HFFc6 (cell line): Measurements from ENCODE around the gene ZNF169. TPM values are rescaled to one million over a fixed set of nuclear protein-coding genes. Genes with fewer than 3 reads are reported as not detected.
"Not testable (repeated sequence)": the region's sequence is repeated elsewhere in the genome, so short reads cannot be mapped to it uniquely, and the experiment has no call there.

Experiments used
- DNase-seq: peaks from one replicate; pipeline ENCODE4 v3.0.0-alpha.2; 2018
- H3K27ac Mint-ChIP-seq: 2 replicates; pipeline ENCODE4 v1.8.0; 2020; ENCODE audit warnings: mild to moderate bottlenecking, mixed read lengths
- H3K27me3 Mint-ChIP-seq: 2 replicates; pipeline ENCODE4 v1.8.0; 2021; ENCODE audit warnings: mild to moderate bottlenecking, moderate library complexity, mixed read lengths; ENCODE audit not compliant: insufficient read depth
- H3K36me3 Mint-ChIP-seq: 2 replicates; pipeline ENCODE4 v1.8.0; 2021; ENCODE audit warnings: low read depth, mixed read lengths
- H3K4me1 Mint-ChIP-seq: 2 replicates; pipeline ENCODE4 v1.8.0; 2020; ENCODE audit warnings: low read depth, mixed read lengths
- H3K4me3 Mint-ChIP-seq: 2 replicates; pipeline ENCODE4 v1.8.0; 2020; ENCODE audit warnings: mild to moderate bottlenecking, moderate library complexity, mixed read lengths
- H3K9me3 Mint-ChIP-seq: 2 replicates; pipeline ENCODE4 v1.8.0; 2020; ENCODE audit warnings: mild to moderate bottlenecking, mixed read lengths
- total RNA-seq, 6 experiments: library from RNA; stranded (reverse); fragmentation: NEBNext Ultra II Directional; extraction: Animal tissue kit (Norgen Biotek cat#: 25700); gene quantifications; 2 replicates in 1 of 6; 3 replicates in 5 of 6; pipeline ENCODE4 v1.2.3, GENCODE V29; 2021

ZNF169 gene
- total RNA-seq, 6 experiments from 2014 or later: 1.1 to 2.0 (median 1.8) TPM

DNA sequence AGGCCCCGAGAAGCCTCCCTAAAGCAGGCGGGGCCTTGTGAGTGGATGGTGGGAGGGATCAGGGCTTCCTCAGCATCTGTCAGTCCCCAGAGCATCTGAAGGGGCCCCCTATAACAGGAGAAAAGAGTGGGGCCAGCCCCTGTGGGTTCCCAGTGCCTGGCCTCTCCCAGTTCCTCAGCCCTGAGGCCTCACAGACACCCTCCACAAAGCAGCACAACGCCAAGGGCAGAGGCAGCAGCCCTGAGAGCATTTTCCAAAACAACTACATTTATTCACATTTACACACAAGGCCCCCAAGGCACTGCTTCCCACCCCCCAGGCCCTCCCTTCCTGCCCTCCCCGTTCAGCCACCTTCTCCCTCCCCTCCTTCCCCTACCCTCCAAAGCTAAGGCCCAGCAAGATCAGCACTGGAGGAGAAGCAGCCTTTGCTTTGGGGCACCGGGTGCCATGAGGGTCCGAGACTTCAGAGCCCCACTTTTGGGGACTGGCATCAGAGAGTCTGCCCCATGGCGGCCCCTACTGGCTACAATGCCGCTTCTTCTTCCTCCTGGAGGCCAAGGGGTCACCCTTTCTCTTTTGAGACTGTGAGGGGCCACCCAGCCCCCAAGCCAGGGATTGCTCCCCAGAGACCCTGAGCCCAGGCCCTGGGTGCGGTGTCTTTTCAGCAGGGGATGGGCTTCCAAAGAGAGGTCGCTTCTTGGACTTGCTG, 59.0 kb downstream of the ZNF169 start:
- not testable (repeated sequence) for H3K9me3 Mint-ChIP-seq, DNase-seq, H3K27me3 Mint-ChIP-seq, H3K4me3 Mint-ChIP-seq, H3K36me3 Mint-ChIP-seq, H3K4me1 Mint-ChIP-seq, H3K27ac Mint-ChIP-seq

DNA sequence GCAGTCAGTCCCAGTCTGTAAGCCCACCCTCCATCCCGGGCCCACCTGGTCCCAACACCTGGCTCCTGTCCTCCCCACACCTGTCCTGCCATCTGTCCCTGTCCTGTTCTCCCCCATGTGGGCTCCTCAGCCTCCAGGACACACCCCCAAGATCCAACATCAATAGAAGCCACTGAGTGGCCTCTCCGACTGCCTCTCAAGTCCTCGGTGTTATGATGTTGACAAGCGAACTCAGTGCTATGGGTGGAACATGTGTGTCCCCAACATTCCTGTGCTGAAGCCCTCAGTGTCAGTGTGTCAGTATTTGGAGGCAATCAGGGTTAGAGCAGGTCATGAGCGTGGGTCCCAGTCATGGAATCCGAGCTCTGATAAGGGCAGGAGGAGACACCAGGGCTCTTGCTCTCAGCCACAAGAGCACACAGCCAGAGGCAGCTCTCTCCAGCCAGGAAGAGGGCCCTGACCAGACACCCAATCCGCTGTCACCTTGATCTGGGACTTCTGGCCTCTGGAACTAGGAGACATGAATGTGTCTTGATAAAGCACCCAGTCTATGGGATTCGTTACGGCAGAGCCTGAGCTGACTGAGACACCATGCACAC, 63.3 kb downstream of the ZNF169 start:
- not testable (repeated sequence) for H3K4me3 Mint-ChIP-seq, H3K4me1 Mint-ChIP-seq, H3K27ac Mint-ChIP-seq, H3K9me3 Mint-ChIP-seq, H3K36me3 Mint-ChIP-seq, H3K27me3 Mint-ChIP-seq, DNase-seq

DNA sequence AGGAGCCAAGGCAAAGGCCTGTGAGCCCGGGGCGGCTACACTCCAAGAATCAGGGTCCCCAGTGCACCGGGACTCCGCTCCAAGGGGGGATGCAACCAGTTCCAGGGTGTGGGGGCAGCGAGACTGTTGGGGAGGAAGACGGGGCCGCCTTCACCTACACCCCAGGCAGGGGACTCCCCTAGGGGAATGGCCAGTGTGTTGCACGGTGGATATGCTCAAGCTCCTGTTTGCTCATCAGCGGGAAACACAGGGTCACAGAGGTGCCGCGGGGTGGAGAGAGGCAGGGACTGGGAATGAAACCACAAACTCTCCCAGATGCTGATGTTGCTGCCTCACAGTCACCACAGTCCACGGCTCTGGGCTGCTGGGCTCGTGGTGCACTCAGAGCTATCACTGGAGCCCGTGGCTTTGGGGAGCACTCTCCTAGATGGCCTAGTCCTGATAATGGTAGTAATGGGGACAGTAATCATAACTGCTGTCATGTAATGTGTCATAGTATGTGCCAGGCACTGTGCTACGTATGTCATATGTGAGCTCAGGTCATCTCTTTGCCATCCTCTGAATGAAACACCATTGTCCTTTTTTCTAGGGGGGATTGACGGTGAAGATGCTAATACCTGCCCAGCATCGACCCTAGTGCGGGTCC, 64.2 kb downstream of the ZNF169 start:
- H3K9me3 Mint-ChIP-seq, H3K4me1 Mint-ChIP-seq, DNase-seq, H3K4me3 Mint-ChIP-seq, H3K27ac Mint-ChIP-seq, H3K36me3 Mint-ChIP-seq, H3K27me3 Mint-ChIP-seq: not testable (repeated sequence)

DNA sequence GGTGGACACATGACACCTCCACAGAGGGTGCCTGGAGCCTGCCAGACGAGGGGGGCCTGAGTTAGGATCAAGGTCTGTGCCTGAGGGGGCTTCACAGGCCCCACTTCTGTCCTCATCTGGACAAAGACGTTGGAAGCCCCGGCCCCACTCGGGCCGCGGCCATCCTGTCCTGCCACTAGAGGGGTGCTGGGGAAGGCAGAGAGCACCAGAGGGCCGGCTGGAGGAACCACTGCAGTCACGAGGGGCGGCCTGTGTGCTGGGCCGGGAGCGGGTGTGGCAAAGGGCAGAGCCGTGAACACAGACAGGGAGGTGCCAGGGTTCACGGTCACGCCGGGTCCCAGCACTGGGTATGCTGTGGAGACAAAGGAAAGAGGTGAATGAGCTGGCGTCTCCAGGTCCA, 66.5 kb downstream of the ZNF169 start:
- H3K36me3 Mint-ChIP-seq, DNase-seq, H3K27ac Mint-ChIP-seq, H3K27me3 Mint-ChIP-seq, H3K9me3 Mint-ChIP-seq, H3K4me3 Mint-ChIP-seq, H3K4me1 Mint-ChIP-seq: not testable (repeated sequence)

DNA sequence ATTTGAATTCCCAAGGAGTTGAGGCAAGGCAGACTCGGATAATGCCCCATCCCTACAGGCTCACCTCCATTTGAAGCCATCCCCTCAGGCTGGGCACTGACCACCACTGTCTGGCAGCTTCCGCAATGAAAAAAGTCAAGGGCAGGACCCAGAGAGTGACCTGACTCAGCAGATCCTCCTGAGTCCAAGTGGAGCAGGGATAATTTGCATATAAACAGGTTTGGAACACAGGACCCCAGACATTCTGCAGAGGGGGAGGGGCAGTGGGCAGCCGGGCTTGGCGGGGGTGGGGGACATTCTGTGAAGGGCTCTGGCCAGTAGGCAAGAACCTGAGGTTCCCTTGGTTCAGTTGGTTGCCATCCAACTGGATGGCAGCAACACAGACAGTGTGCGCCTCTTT, 69.4 kb downstream of the ZNF169 start, which contains the start of gene NUTM2F:
NUTM2F (minus strand) TSS at position 101 of the 400 bp plus-strand sequence; CDS start at position 80, 21 bp downstream.
- not testable (repeated sequence) for H3K4me1 Mint-ChIP-seq, H3K27me3 Mint-ChIP-seq, H3K4me3 Mint-ChIP-seq, DNase-seq, H3K36me3 Mint-ChIP-seq, H3K27ac Mint-ChIP-seq, H3K9me3 Mint-ChIP-seq

DNA sequence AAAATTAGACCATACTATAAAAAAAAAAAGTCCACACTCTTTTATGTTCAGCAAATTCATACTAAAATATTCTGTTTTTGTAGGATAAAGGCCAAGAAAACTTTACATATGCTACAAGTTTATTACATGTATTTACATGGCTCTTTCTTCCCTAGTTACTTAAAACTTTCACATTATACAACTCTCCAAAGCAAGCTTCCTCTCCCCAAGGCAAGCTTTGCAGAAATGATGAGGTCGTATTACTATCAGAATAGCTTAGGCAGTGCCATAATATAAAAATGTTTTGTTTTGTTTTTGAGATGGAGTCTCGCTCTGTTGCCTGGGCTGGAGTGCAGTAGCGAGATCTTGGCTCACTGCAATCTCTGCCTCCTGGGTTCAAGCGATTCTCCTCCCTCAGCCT, 77.3 kb downstream of the ZNF169 start:
- H3K9me3 Mint-ChIP-seq, H3K27ac Mint-ChIP-seq, DNase-seq, H3K4me1 Mint-ChIP-seq, H3K36me3 Mint-ChIP-seq, H3K27me3 Mint-ChIP-seq, H3K4me3 Mint-ChIP-seq: not testable (repeated sequence)

DNA sequence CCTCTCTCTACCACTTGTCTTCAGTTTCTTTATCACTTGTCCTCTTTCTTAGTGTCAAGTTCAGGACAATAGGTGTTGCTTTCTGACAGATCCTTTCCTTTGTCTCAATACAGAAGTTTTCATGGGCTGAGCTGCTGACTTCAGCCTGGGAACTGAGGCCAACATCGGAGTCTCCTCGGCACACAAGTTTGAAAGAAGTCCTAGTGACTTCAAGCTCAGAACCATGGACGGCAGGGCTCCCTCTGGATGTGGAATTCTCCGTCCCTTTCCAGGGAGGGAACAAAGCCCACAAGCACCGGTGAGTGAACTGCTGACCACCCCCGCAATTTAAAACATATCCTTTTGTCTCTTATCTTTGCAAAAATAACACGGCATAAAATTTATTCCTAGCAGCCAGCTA, 79.6 kb downstream of the ZNF169 start:
- H3K27me3 Mint-ChIP-seq, H3K9me3 Mint-ChIP-seq, H3K4me1 Mint-ChIP-seq, H3K4me3 Mint-ChIP-seq, H3K36me3 Mint-ChIP-seq, H3K27ac Mint-ChIP-seq, DNase-seq: not testable (repeated sequence)

DNA sequence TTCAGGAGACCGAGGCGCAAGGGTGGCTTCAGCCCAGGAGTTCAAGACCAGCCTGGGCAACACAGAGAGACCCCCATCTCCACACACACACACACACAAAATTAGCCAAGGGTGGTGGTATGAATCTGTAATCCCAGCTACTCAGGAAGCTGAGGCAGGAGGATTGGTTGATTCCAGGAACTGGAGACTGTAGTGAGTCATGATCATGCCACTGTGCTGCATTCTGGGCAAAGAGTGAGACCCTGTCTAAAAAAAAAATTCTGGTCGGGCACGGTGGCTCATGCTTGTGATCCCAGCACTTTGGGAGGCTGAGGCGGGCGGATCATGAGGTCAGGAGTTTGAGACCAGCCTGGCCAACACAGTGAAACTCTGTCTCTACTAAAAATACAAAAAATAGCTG, 80.6 kb downstream of the ZNF169 start:
- H3K36me3 Mint-ChIP-seq, H3K4me3 Mint-ChIP-seq, DNase-seq, H3K9me3 Mint-ChIP-seq, H3K4me1 Mint-ChIP-seq, H3K27ac Mint-ChIP-seq, H3K27me3 Mint-ChIP-seq: not testable (repeated sequence)

DNA sequence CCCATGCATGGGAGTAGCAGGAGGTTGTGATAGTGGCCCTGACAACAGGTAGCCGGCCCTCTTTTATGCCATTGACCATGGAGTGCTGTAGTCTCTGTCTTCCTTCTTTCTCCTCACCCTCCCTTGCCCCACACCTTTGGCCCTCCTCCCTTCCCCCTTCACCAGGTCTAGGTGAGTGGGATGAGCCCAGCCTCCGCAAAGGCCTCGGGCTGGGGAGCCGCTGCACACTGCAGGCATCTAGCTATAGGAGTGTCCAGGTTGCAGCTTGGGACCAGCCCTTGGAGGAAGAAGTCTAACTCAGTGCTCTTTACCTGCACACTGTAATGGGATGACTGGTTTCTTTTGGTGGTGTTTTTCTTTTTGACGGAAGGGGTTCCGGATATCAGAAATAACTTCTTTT, 81.7 kb downstream of the ZNF169 start:
- not testable (repeated sequence) for H3K4me1 Mint-ChIP-seq, DNase-seq

DNA sequence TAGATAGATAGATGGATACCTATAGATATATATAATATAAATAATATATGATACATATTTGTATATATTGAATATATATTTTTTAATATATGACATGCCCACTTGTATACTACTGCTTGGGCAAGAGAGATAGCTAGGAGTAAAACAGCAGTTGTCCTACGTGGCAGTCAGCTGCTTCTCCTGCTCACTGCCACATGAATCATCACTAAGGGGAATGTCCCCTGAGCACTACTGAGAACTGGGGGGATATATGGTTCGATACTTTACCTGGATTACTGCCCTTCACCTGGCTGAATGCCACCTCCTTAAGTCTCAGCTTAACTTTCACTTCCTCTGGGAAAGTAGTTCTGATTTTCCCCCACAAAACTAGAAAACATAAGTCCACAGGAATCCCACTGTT, 82.6 kb downstream of the ZNF169 start:
- H3K27ac Mint-ChIP-seq, H3K4me1 Mint-ChIP-seq, H3K9me3 Mint-ChIP-seq, H3K4me3 Mint-ChIP-seq, DNase-seq, H3K36me3 Mint-ChIP-seq, H3K27me3 Mint-ChIP-seq: not testable (repeated sequence)

More for the DNA sequence above, 81.7 kb downstream of the ZNF169 start:
- not testable (repeated sequence) for H3K36me3 Mint-ChIP-seq, H3K27me3 Mint-ChIP-seq, H3K9me3 Mint-ChIP-seq, H3K27ac Mint-ChIP-seq, H3K4me3 Mint-ChIP-seq

DNA sequence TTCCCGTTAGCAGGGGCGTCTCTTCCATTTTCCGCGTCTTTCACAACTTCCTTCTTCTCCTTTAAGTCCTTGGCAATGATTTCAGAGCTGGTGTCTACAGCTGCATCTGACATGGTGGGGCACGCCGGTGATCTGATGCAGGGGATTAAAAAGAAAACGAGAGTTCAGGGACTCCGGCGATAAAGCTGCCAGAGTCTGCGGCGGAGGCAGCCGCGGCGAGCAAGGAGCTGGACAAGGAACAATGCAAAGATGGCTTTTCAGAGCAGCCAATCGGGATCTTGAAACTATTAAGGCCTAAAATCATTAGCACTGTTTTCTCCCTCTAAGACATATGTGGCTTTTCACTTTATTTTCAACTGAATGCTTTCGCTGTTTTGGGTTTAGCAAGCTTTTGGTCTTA, 88.4 kb downstream of the ZNF169 start:
- DNase-seq, H3K4me1 Mint-ChIP-seq, H3K36me3 Mint-ChIP-seq, H3K27ac Mint-ChIP-seq, H3K27me3 Mint-ChIP-seq, H3K4me3 Mint-ChIP-seq, H3K9me3 Mint-ChIP-seq: not testable (repeated sequence)

DNA sequence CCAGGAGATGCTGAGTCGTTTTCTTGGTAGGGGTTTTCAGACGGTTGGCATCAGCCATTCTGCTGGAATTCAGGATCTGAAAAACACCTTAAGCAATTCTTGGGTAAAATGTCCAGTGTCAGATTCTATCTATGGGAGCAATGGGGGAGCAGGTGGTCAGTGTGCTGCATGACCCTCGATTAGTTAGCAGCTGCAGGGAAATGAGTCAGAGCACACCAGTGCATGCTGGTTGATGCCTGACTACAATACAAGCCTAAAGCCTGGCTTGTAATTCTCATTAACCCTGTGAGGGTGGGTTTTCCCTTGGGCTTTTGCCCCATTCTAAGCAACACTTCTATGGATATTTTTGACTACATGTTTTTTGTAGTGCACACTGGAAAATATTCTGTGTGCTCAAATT, 89.7 kb downstream of the ZNF169 start:
- not testable (repeated sequence) for H3K27me3 Mint-ChIP-seq, H3K36me3 Mint-ChIP-seq, H3K27ac Mint-ChIP-seq, H3K4me3 Mint-ChIP-seq, DNase-seq, H3K9me3 Mint-ChIP-seq, H3K4me1 Mint-ChIP-seq
